T-helper 1 cell treated with Interleukin-12 subunit alpha and Interleukin-12 subunit beta and Interleukin-4 antibody, amounts not matched to agents 30 μg/mL and 1 μg/mL, for 36 hours (primary cell): ENCODE measurements around the gene PARD3B.

Experiments
- H3K27ac Mint-ChIP-seq: one replicate; pipeline ENCODE4 v1.8.0; 2021; ENCODE audit warnings: mild to moderate bottlenecking, mixed read lengths
- H3K27me3 Mint-ChIP-seq: one replicate; pipeline ENCODE4 v1.8.0; 2021; ENCODE audit warnings: low read depth, mixed read lengths
- H3K36me3 Mint-ChIP-seq: one replicate; pipeline ENCODE4 v1.8.0; 2021; ENCODE audit warnings: low read depth, mixed read lengths
- H3K4me1 Mint-ChIP-seq: one replicate; pipeline ENCODE4 v1.8.0; 2021; ENCODE audit warnings: low read depth, mixed read lengths
- H3K4me3 Mint-ChIP-seq: one replicate; pipeline ENCODE4 v1.8.0; 2021; ENCODE audit warnings: mild to moderate bottlenecking, moderate library complexity, mixed read lengths
- H3K9me3 Mint-ChIP-seq: one replicate; pipeline ENCODE4 v1.8.0; 2021; ENCODE audit warnings: mixed read lengths

The PARD3B gene

GRCh38 chr2:204835786-204836185 lies 290.5 kb downstream of the PARD3B start:
- Mint-ChIP-seq H3K9me3 (no peaks in the 10 kb centered on the region), H3K4me3 (no peak overlapping the region), H3K27me3 (peaks cover 27% of the 10 kb centered on the region), H3K36me3 (no peaks in the 10 kb centered on the region), H3K4me1 (peaks cover 4% of the 10 kb centered on the region), H3K27ac (no peak overlapping the region)

- Mint-ChIP-seq H3K27me3 (peaks cover 13% of the 10 kb centered on the region), H3K9me3 (no peaks in the 10 kb centered on the region), H3K36me3 (no peaks in the 10 kb centered on the region), H3K4me3 (no peak overlapping the region), H3K4me1 (peaks cover 16% of the 10 kb centered on the region), H3K27ac (no peak overlapping the region)
Measured at GRCh38 chr2:204840504-204840903, 295.2 kb downstream of the PARD3B start.

- H3K27ac Mint-ChIP-seq = no peak overlapping the region
- no peaks in the 10 kb centered on the region for H3K9me3 Mint-ChIP-seq
- no peaks in the 10 kb centered on the region for H3K36me3 Mint-ChIP-seq
- H3K4me1 Mint-ChIP-seq = peaks cover 16% of the 10 kb centered on the region
- peaks cover 7% of the 10 kb centered on the region for H3K27me3 Mint-ChIP-seq
- no peak overlapping the region for H3K4me3 Mint-ChIP-seq
Measured at GRCh38 chr2:204842068-204842467, 296.8 kb downstream of the PARD3B start.

- H3K36me3 Mint-ChIP-seq = no peaks in the 10 kb centered on the region
- H3K4me3 Mint-ChIP-seq = no peak overlapping the region
- H3K4me1 Mint-ChIP-seq = peaks cover 16% of the 10 kb centered on the region
- H3K9me3 Mint-ChIP-seq = no peaks in the 10 kb centered on the region
- H3K27me3 Mint-ChIP-seq = peaks cover 7% of the 10 kb centered on the region
- no peak overlapping the region for H3K27ac Mint-ChIP-seq
Measured at GRCh38 chr2:204842661-204843485, 297.6 kb downstream of the PARD3B start.

GRCh38 chr2:204846471-204846870 lies 301.2 kb downstream of the PARD3B start:
- H3K27me3 Mint-ChIP-seq = no peaks in the 10 kb centered on the region
- no peaks in the 10 kb centered on the region for H3K9me3 Mint-ChIP-seq
- H3K4me1 Mint-ChIP-seq = peaks cover 13% of the 10 kb centered on the region
- no peak overlapping the region for H3K4me3 Mint-ChIP-seq
- H3K27ac Mint-ChIP-seq = no peak overlapping the region
- H3K36me3 Mint-ChIP-seq = no peaks in the 10 kb centered on the region

GRCh38 chr2:204849892-204850291 lies 304.6 kb downstream of the PARD3B start:
- no peaks in the 10 kb centered on the region for H3K4me1 Mint-ChIP-seq
- H3K27me3 Mint-ChIP-seq = peaks cover 5% of the 10 kb centered on the region
- no peaks in the 10 kb centered on the region for H3K36me3 Mint-ChIP-seq
- H3K4me3 Mint-ChIP-seq = no peak overlapping the region
- H3K9me3 Mint-ChIP-seq = no peaks in the 10 kb centered on the region
- H3K27ac Mint-ChIP-seq = no peak overlapping the region

GRCh38 chr2:204850581-204850980 lies 305.3 kb downstream of the PARD3B start:
- Mint-ChIP-seq H3K4me1 (no peaks in the 10 kb centered on the region), H3K27ac (no peak overlapping the region), H3K27me3 (peaks cover 7% of the 10 kb centered on the region), H3K36me3 (no peaks in the 10 kb centered on the region), H3K9me3 (no peaks in the 10 kb centered on the region), H3K4me3 (no peak overlapping the region)

GRCh38 chr2:204853905-204854304 lies 308.6 kb downstream of the PARD3B start:
- peaks cover 19% of the 10 kb centered on the region for H3K27me3 Mint-ChIP-seq
- H3K27ac Mint-ChIP-seq = no peak overlapping the region
- no peaks in the 10 kb centered on the region for H3K9me3 Mint-ChIP-seq
- H3K4me3 Mint-ChIP-seq = no peak overlapping the region
- H3K4me1 Mint-ChIP-seq = no peaks in the 10 kb centered on the region
- H3K36me3 Mint-ChIP-seq = no peaks in the 10 kb centered on the region

GRCh38 chr2:204860274-204860673 lies 315.0 kb downstream of the PARD3B start:
- Mint-ChIP-seq H3K27ac (no peak overlapping the region), H3K4me3 (no peak overlapping the region), H3K36me3 (no peaks in the 10 kb centered on the region), H3K4me1 (no peaks in the 10 kb centered on the region), H3K27me3 (peaks cover 39% of the 10 kb centered on the region), H3K9me3 (no peaks in the 10 kb centered on the region)

GRCh38 chr2:204862809-204863208 lies 317.5 kb downstream of the PARD3B start:
- no peak overlapping the region for H3K4me3 Mint-ChIP-seq
- H3K4me1 Mint-ChIP-seq = no peaks in the 10 kb centered on the region
- H3K36me3 Mint-ChIP-seq = no peaks in the 10 kb centered on the region
- H3K27me3 Mint-ChIP-seq = peaks cover 42% of the 10 kb centered on the region
- no peak overlapping the region for H3K27ac Mint-ChIP-seq
- H3K9me3 Mint-ChIP-seq = no peaks in the 10 kb centered on the region

- Mint-ChIP-seq H3K27me3 (peaks cover 43% of the 10 kb centered on the region), H3K36me3 (no peaks in the 10 kb centered on the region), H3K4me3 (no peak overlapping the region), H3K4me1 (no peaks in the 10 kb centered on the region), H3K9me3 (no peaks in the 10 kb centered on the region), H3K27ac (no peak overlapping the region)
Measured at GRCh38 chr2:204863336-204863735, 318.1 kb downstream of the PARD3B start.

- peaks cover 6% of the 10 kb centered on the region for H3K9me3 Mint-ChIP-seq
- H3K27ac Mint-ChIP-seq = no peak overlapping the region
- peaks cover 20% of the 10 kb centered on the region for H3K4me1 Mint-ChIP-seq
- peaks cover 5% of the 10 kb centered on the region for H3K36me3 Mint-ChIP-seq
- no peak overlapping the region for H3K4me3 Mint-ChIP-seq
- H3K27me3 Mint-ChIP-seq = peaks cover 30% of the 10 kb centered on the region
Measured at GRCh38 chr2:204869132-204869823, 324.0 kb downstream of the PARD3B start.

GRCh38 chr2:204870053-204870452 lies 324.8 kb downstream of the PARD3B start:
- peaks cover 12% of the 10 kb centered on the region for H3K9me3 Mint-ChIP-seq
- H3K4me1 Mint-ChIP-seq = peaks cover 20% of the 10 kb centered on the region
- peaks cover 9% of the 10 kb centered on the region for H3K36me3 Mint-ChIP-seq
- H3K27ac Mint-ChIP-seq = no peak overlapping the region
- H3K27me3 Mint-ChIP-seq = peaks cover 30% of the 10 kb centered on the region
- no peak overlapping the region for H3K4me3 Mint-ChIP-seq

- Mint-ChIP-seq H3K9me3 (peaks cover 20% of the 10 kb centered on the region), H3K27me3 (peaks cover 18% of the 10 kb centered on the region), H3K4me3 (no peak overlapping the region), H3K4me1 (peaks cover 29% of the 10 kb centered on the region), H3K27ac (no peak overlapping the region), H3K36me3 (peaks cover 15% of the 10 kb centered on the region)
Measured at GRCh38 chr2:204871231-204871953, 326.1 kb downstream of the PARD3B start.
